ENCODE data around the gene CACNA2D3.

DNA sequence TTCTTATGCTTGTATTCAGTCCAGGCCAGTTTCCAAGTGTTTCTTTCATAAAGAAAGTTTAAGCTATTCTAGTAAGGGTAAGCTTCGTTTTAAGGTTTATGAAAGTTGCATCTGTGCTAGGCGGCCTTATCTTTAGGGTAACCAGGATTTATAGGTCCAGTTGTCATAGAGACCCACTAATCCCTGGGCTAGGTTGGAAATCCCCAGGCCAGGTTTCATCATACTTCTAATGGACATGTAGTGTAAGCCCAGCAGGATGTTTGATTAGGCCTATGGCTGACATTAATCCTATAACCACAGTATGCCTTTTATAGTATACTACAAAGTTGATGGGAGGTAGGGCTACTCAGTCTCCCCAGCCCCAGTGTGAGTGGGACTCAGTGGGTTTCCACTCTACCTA lies 312.4 kb downstream of the CACNA2D3 start:
- TF ChIP-seq, protein P1, sequence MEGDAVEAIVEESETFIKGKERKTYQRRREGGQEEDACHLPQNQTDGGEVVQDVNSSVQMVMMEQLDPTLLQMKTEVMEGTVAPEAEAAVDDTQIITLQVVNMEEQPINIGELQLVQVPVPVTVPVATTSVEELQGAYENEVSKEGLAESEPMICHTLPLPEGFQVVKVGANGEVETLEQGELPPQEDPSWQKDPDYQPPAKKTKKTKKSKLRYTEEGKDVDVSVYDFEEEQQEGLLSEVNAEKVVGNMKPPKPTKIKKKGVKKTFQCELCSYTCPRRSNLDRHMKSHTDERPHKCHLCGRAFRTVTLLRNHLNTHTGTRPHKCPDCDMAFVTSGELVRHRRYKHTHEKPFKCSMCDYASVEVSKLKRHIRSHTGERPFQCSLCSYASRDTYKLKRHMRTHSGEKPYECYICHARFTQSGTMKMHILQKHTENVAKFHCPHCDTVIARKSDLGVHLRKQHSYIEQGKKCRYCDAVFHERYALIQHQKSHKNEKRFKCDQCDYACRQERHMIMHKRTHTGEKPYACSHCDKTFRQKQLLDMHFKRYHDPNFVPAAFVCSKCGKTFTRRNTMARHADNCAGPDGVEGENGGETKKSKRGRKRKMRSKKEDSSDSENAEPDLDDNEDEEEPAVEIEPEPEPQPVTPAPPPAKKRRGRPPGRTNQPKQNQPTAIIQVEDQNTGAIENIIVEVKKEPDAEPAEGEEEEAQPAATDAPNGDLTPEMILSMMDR (conservative IDR thresholded peaks at IDR 0.05; ENCODE audit: low read length): no peak
- no peak for TF ChIP-seq EZH2phosphoT487 (IDR thresholded peaks at IDR 0.05; ENCODE audit: borderline replicate concordance, low read depth, low read length)
